ENCODE data around the gene SHB. TPM values are rescaled to one million over a fixed set of nuclear protein-coding genes. Genes with fewer than 3 reads are reported as not detected.
"Not testable (repeated sequence)": the region's sequence is repeated elsewhere in the genome, so short reads cannot be mapped to it uniquely, and the experiment has no call there.

SHB gene
- total RNA-seq, 1 experiment from 2014 or later = 20.0 TPM

DNA sequence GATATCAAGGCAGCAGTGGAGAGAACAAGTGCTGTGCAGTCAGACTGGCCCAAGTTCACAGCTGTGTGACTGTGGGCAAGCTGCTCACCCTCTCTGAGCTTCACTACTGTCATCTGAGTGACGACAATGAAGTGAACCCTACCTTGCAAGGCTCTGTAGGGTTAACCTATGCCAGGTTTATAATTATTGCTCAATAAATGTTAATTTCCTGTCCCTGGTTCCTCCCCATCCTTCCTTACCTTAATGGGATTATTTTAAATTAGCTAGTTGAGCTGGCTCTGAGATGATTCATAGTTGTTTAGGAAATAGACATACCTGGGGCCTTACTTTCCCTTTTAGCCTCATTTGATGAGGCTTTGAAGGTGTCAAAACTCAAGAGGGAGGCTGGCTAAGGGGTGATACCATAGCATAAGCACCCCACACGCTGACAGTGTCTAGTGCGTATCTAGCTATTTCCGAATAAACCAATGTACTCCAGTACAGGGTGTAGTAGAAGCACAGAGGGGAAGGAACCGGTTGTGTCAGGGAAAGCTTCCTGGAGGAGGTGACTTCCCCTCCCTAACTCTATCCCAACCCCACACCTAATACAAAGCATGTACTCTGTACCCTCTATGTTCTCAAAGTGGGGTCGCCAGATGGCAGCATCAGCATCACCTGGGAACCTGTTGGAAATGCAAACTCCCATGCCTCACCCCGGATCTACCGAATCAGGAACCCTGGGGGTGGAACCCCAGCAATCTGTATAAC lies 101.8 kb downstream of the SHB start:
- Histone ChIP-seq H3K36me3 (peaks cover 16% of the 10 kb centered on the region), H3K4me3 (no peak overlapping the region), H3K27me3 (no peaks in the 10 kb centered on the region), H3K9me3 (no peaks in the 10 kb centered on the region)
- DNase-seq = no peak

DNA sequence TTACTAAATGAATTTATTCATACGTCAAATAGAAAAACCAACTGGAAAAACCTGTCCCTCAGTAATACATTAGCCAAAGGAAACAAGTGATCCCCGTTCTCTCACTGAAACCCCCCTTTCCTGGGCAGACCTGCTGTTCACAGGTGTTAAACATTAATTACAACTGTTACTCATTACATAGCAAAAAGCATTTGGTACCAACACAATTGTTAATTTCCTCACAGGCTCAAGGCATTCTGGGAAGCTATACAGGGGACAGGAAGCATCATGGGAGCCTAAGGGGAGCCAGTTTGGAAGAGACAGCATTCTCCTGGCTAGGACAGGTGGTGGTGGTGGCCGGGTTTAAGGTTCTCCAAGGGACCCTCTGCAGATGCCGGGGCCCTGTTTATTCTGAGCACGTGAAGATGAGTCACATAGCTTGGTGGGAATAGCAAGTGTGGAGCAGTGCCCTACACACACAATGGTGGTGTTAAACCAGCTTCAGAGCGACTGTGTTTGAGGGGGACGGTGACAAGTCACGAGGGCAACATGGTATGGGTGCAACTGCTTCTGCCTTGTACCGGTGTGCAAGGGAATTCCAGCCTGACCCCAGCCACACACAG lies 102.5 kb downstream of the SHB start:
- H3K9me3 ChIP-seq = no peaks in the 10 kb centered on the region
- no peak overlapping the region for H3K4me3 ChIP-seq
- DNase-seq = no peak
- H3K36me3 ChIP-seq = peaks cover 16% of the 10 kb centered on the region
- no peaks in the 10 kb centered on the region for H3K27me3 ChIP-seq

DNA sequence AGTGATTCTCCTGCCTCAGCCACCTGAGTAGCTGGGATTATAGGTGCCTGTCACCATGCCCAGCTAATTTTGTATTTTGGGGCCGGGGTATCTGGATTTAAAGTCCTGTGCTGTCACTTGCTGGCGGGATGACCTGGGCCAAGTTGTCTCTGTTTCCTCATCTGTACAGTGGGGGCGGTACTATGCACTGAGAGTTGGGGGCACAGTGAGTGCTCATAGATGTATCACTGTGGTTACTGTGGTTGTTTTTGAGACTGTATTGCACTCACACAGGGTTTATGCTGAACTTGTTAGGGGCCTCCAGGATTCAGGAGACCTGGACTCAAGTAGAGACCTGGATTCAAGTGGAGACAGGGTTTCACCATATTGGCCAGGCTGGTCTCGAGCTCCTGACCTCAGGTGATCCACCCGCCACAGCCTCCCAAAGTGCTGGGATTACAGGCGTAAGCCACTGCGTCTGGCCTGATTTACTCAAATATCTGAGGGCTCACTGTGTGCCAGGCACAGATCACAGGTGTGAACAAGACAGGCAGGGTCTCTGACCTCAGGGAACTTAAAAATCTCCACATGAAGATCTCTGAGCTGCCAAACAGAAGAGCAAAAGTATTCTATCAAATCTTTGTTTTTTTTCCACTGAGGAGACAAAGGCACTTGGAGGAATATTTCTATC lies 103.2 kb downstream of the SHB start:
- H3K4me3 ChIP-seq, H3K27me3 ChIP-seq, H3K9me3 ChIP-seq, DNase-seq: not testable (repeated sequence)
- peaks cover 16% of the 10 kb centered on the region for H3K36me3 ChIP-seq

DNA sequence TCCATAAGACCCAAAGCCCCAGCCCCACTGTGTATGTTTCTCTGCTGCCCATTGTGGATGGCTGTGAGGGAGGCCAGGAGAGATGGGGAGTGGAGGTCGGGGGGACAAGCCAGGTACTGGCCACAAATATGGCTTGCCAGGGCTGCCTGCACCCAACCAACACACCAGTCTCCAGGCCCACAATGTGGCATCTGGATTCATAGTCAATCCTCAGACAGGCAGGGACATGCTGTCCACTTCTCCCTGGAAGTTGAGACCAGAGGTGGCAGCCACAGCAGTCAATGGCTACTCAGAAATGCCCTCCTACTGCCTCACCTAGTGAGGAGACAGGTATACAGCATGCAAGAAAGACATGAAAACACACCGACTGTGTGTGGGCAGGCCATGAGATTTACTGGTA lies 103.9 kb downstream of the SHB start:
- H3K27me3 ChIP-seq = no peaks in the 10 kb centered on the region

DNA sequence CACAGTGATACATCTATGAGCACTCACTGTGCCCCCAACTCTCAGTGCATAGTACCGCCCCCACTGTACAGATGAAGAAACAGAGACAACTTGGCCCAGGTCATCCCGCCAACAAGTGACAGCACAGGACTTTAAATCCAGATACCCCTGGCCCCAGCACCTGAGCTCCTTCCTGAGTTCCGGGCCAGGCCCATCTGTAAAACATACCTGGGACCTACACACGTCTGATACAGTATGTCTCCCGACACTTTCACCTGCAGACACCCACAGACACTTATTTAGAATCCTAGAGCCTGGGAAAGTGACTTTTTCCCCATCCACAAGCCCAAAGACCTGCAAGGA lies 104.3 kb downstream of the SHB start:
- DNase-seq = no peak
- H3K36me3 ChIP-seq = peaks cover 16% of the 10 kb centered on the region
- no peaks in the 10 kb centered on the region for H3K9me3 ChIP-seq
- H3K4me3 ChIP-seq = no peak overlapping the region
- H3K27me3 ChIP-seq = no peaks in the 10 kb centered on the region

More for the DNA sequence above, 103.9 kb downstream of the SHB start:
- DNase-seq = no peak
- peaks cover 16% of the 10 kb centered on the region for H3K36me3 ChIP-seq
- H3K4me3 ChIP-seq = no peak overlapping the region
- H3K9me3 ChIP-seq = no peaks in the 10 kb centered on the region

DNA sequence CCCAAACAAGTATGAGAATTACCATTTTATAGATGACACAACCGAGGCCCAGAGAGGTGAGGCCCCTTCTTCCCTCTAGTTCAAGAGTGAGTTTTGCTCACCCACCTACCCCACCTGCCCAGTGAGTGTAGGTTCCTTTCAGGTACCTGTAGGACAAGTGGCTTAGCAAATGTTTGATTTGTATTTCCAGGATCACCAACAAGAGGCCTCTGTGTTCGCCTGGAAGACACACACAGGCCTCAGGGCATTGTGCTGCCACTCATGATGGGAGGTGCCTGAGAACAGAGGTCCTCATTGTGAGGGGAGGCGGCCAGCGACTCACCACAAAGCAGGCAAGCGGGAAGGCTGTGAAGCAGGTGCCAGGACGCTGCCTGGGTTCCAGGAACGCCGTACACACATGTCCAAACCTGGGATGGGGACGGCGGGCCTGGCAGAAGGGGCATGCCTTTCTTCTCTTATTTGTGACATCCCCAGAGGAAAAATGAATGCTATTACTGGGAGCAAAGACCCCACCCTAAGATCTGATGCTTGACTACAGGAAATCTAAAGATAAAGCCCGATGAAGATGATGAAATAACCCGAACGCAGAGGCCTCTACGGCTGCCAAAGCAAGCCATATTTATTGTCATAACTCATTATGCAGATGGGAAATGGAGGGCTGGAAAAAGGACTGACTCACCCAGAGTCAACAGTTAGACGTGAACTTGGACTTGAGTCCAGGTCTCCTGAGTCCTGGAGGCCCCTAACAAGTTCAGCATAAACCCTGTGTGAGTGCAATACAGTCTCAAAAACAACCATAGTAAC lies 104.9 kb downstream of the SHB start:
- DNase-seq = peak; percentile 76
- H3K27me3 ChIP-seq = no peaks in the 10 kb centered on the region
- no peak overlapping the region for H3K4me3 ChIP-seq
- H3K36me3 ChIP-seq = peaks cover 16% of the 10 kb centered on the region
- H3K9me3 ChIP-seq = no peaks in the 10 kb centered on the region

DNA sequence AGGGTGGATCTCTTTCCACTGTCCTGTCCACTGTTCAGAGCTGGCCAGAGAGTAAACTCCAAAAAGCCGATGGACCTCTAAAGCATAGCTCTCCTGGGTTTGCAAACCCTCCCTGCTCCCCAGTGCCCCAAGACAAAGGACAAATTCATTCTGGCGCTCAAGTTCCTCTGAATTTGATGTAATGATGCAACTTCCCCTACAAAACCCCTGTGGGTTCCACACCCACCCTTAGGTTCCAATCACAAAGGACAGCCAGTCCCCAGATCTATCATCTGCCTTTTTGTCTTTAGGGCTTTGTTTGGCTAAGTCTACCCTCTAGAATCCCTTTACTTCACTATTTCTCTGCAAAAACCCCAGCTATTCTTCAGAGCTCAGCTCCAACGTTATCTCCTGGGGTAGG lies 107.7 kb downstream of the SHB start:
- Histone ChIP-seq H3K36me3 (peaks cover 7% of the 10 kb centered on the region), H3K9me3 (no peaks in the 10 kb centered on the region), H3K27me3 (no peaks in the 10 kb centered on the region), H3K4me3 (no peak overlapping the region)
- DNase-seq = no peak

DNA sequence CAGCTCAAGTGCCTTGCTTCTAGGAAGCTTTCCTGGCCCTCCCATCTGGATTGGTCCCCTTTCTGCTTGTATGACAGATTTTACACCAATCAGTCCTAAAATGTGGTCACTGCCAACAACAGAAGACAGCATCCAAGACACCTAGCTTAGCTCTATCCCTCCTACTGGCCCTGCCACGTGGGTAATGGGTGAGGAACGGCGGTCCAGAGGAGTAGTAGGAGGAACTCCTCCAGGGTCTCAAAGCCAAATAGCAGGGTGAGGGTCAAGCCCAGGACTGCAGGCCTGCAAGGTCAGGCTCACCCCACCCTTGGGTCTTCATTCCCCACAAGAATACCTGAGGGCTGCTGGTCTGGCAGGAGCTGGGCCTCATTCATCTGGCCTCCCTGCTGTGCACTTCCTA lies 108.4 kb downstream of the SHB start:
- DNase-seq = no peak
- peaks cover 7% of the 10 kb centered on the region for H3K36me3 ChIP-seq
- no peak overlapping the region for H3K4me3 ChIP-seq
- no peaks in the 10 kb centered on the region for H3K9me3 ChIP-seq
- no peaks in the 10 kb centered on the region for H3K27me3 ChIP-seq

DNA sequence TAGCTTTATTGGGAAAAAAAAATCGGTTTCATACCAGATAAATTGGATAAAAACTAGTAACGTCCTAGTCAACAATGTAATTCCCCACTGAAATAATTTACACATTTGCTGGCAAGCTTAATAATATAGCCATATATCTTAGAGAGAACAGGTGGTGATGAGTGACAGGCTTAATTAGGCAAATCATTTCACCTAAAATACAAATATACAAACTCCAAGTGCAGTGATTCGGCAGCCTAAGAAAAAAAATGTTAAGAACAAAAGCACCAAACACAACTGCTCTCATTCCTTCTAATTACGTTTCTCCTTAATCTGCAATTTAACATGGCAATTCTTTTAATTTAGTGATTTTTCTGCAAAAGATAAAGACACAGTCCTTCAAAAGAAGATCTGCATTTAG lies 109.1 kb downstream of the SHB start:
- DNase-seq = no peak

DNA sequence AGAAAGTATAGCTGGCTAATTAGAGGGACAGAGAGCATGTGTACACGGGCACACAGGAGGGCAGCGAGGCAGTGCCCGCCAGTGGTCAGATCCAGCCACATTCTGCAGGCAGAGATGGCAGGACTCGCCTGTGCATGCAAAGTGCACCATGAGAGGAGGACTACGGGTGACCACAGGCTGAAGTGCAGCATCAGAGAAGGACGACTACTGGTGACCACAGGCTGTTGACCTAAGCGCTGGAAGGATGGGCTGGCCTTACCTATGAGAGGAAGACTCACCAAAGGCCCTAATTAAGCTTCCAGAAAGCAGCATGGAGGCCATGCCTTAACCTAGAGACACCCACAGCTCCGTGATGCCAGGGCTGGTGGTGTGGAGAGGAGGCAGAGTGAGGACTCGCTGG lies 110.9 kb downstream of the SHB start:
- no peak for DNase-seq
- Histone ChIP-seq H3K4me3 (no peak overlapping the region), H3K27me3 (no peaks in the 10 kb centered on the region), H3K36me3 (peaks cover 9% of the 10 kb centered on the region), H3K9me3 (no peaks in the 10 kb centered on the region)

More for the DNA sequence above, 109.1 kb downstream of the SHB start:
- Histone ChIP-seq H3K9me3 (no peaks in the 10 kb centered on the region), H3K36me3 (peaks cover 7% of the 10 kb centered on the region), H3K27me3 (no peaks in the 10 kb centered on the region), H3K4me3 (no peak overlapping the region)

DNA sequence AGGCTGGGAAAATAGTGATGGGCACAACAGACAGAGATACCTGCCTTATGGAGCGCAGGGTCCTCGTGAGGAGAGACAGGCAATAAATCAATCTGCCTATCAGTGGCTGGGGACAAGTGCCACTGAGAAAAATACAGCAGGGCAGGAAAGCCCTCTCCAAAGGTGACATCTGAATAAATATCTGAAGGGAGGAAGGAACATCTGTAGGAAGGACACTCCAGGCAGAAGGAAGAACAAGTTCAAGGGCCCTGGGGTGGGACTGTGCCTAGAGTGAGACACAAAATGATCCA lies 111.4 kb downstream of the SHB start:
- H3K9me3 ChIP-seq = no peaks in the 10 kb centered on the region
- no peak for DNase-seq
- peaks cover 12% of the 10 kb centered on the region for H3K36me3 ChIP-seq
- H3K27me3 ChIP-seq = no peaks in the 10 kb centered on the region
- no peak overlapping the region for H3K4me3 ChIP-seq

DNA sequence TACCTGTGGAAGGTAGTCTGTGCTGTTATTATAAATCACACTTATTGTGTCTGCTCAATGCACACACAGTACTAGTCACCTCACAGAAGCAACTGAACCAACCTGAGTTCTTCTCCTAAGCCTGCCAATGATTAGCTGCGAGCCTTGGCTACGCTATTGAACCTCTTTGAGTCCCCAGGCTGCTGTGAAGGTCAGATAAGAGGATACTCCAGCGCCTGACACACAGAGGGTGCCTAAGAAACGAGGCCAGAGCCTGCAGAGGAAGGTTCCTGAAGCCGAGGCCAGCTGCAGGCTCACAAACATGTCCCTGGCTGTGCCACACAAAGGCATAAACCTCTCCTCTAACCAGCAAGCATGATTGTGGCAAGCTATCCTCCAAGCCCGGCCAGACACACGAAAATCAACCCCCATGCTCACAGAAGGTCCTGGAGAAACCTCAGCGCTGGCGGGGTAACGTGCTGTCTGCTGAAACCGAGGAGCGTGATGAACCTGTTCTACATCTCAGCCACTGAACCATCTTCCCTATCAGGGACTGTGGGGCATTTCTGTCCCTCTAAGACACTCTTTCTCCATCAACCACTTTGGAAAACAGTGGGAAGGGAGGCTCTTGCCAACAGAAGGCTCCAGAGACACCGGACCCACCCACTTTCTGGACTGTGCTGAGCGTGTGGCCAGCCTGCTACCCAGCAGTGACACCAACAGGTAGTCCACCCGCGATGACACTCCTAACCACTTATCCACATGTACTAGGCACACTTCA lies 111.9 kb downstream of the SHB start:
- no peak for DNase-seq
- Histone ChIP-seq H3K36me3 (peaks cover 15% of the 10 kb centered on the region), H3K27me3 (no peaks in the 10 kb centered on the region), H3K9me3 (no peaks in the 10 kb centered on the region), H3K4me3 (no peak overlapping the region)

DNA sequence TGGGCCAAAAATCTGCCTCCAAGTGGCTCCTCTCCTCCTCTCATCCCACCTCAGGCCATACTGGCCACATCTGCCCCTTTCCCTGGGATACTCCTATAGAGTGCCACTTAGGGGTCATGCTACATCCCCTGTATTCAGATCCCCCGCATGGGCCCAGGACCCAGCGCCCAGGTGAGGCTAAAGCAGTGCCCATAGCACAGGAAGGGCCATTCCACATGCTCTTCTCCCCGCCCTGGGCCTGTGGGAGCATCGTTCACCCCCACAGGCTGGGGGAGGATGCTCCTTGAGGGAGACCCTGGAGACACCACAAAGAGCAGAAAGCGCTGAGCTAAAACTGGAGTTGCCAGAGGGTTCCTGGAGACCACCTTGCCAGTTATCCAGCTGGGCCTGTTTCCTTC lies 112.6 kb downstream of the SHB start:
- Histone ChIP-seq H3K27me3 (no peaks in the 10 kb centered on the region), H3K4me3 (no peak overlapping the region)
- no peak for DNase-seq

DNA sequence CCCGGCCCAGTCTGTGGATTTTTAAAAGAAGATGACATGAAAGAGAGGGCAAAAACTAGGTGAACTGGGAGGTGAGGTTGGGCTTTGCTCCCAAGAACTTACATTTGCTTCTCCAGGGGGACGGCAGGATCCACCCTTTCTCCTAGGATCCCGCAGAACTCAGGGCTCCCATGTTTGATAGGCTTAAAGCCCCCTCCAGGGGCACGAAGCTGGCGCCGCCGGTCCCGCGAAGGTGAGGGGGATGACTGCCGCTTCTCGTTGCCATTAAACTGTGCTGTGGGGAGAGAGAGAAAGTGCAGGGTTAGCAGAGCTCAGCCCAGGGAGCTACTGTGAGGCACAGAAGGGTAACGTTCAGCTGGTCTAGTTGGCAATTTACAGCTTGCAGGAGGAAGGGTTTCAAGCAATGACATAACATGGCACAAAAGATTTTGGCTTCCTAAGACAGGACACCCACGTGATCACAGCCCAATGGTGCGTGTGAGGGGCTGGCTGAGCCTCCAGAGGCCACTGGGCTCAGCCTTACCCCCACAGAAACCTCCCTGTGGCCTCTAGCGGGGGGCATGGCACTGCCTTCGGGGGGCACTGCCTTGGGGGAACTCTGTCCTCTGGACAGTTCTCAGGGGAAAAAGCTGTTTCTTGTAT lies 113.1 kb downstream of the SHB start:
- no peak for DNase-seq
- Histone ChIP-seq H3K4me3 (no peak overlapping the region), H3K9me3 (no peaks in the 10 kb centered on the region), H3K27me3 (no peaks in the 10 kb centered on the region), H3K36me3 (peaks cover 15% of the 10 kb centered on the region)

More for the DNA sequence above, 112.6 kb downstream of the SHB start:
- Histone ChIP-seq H3K36me3 (peaks cover 15% of the 10 kb centered on the region), H3K9me3 (no peaks in the 10 kb centered on the region)

DNA sequence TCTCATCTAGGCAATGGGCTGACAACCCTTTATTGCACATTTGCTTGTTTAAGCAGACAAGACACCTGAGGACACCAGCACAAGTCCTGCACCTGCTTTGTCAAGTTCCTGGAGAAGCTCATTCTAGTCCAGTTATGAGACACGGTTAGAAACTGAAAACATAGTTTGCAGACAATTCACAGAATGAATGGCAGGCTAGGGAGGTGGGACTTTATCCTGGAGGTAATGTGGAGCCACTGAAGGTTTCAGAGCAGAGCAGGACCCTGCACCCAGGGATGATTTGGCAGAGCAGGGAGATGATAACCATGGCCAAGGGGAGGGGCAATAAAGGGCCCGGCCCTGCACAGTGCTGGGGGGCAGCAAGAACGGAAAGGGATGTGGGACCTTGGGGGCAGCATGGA lies 114.4 kb downstream of the SHB start:
- no peaks in the 10 kb centered on the region for H3K27me3 ChIP-seq
- H3K4me3 ChIP-seq = no peak overlapping the region
- peaks cover 15% of the 10 kb centered on the region for H3K36me3 ChIP-seq
- no peak for DNase-seq
- no peaks in the 10 kb centered on the region for H3K9me3 ChIP-seq

DNA sequence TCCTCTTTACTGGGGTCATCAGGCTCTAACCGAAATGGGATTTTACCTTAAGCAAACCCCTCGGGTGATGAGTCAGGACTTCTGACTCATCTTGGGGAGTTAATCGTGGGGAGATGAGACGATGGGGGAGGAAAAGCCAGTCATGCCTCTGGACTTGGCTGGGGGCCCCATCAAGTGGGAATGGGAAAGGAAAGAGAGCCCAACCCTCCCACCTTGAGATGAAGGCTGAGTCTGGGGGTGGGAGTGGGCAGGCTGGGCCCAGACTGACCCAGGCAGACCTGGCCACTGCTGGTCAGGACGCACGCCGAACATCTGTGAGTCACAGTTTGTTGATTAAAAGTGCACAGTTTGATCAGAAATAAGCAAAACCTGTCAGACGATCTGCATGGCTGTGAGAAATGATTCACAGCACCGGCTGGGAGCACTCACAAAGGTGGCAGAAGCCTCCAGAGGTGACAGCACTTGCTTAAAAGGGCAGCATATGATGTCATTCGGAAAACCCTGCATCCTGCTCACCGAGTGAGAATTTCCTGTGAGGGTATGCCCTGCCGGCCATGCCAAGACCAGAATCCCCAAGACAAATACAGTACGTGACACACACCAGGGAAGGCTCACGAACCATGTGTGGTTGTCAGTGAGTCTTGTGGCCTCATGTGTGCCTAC lies 115.1 kb downstream of the SHB start:
- Histone ChIP-seq H3K9me3 (no peaks in the 10 kb centered on the region), H3K4me3 (no peak overlapping the region), H3K27me3 (no peaks in the 10 kb centered on the region), H3K36me3 (peaks cover 15% of the 10 kb centered on the region)
- DNase-seq = peak; percentile 94

Data from MG63 (cell line).